Left hindlimb (tissue), 1 donor: Measurements from ENCODE around the gene MIF4GD.
A peak's percentile ranks its signal among the peaks of the same experiment; 100 is the strongest.
"Not testable (repeated sequence)": the region's sequence is repeated elsewhere in the genome, so short reads cannot be mapped to it uniquely, and the experiment has no call there.

Experiments used
- DNase-seq: peaks from one replicate; pipeline ENCODE4 v3.0.0-alpha.2; 2018

The MIF4GD gene, protein sequence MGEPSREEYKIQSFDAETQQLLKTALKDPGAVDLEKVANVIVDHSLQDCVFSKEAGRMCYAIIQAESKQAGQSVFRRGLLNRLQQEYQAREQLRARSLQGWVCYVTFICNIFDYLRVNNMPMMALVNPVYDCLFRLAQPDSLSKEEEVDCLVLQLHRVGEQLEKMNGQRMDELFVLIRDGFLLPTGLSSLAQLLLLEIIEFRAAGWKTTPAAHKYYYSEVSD

DNA sequence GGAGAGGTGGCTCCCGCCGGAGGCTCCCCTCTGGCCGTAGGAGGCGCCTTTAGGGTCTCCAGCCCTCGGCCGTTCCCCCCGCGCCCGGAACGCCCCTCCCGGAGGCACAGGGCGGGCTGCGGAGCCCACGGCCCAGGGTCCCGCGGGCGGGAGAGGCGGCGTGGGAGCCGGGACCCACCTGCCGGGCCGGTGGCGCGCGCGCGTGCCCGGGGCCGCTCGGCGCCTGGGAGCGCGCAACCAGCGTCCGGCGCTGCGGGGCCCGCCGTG, at the start of gene MIF4GD:
MIF4GD (minus strand) TSS at position 266 of the 267 bp plus-strand sequence. CDS start 1,036 bp downstream, outside the sequence.
- no peak for DNase-seq

- no peak for DNase-seq
Observed at GRCh38 chr17:75319904-75320691, 49.1 kb upstream of the MIF4GD start.

- DNase-seq = no peak
Observed at GRCh38 chr17:75318615-75319222, 47.7 kb upstream of the MIF4GD start.

GRCh38 chr17:75318211-75318610, 47.2 kb upstream of the MIF4GD start:
- no peak for DNase-seq

DNA sequence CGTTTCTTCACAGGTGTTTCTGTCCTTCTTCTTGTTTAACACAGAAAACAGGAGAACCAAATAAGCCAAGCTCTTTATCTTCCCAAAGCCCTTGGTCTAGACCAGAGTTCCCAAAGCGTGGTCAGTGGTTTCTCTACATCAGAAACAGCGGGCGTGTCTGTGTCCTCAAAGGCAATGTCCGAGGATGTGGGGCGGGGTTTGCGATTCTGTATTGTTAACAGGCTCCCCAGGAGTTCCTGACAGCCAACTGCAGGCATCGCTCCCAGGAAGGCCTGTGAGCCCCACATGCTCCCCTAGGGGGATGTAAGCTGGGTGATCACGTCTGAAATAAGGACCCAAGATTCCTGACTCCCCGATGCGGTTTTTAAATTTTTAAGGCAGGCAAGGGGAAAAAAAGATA, 46.6 kb upstream of the MIF4GD start:
- DNase-seq = no peak

- no peak for DNase-seq
Observed at GRCh38 chr17:75316253-75316652, 45.2 kb upstream of the MIF4GD start.

DNA sequence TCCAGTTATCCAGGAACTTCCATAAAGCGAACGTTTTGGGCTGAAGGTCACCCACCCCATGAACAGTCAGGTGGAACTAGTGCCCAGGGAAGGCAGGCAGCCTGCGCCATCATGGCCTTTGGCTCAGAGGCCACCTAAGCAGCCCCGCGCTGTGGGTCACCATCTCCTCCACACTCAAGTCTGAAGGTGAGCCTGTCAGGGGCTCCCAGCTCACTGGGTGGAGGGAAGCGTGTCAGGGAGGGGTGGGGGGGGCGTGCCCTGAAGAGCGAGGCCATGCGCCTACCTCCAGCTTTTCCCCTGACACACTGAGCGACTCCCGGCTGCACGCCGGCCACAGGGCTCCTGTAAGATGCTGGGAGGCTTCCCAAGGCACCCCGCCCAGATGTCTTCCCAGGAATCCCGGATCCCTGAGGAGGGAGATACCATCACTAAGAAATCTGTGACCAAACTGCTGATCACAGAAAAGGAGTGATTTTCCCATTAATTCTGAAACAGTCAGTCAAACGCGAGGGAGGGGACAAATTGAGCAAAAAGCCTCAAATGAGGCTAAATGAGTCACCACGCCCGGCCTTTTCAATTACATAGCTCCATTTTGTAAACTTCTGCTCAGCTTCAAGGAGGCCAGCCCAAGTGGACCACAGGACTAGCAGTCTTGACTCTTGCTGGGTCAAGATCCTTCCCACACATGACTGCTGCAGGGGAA, 44.7 kb upstream of the MIF4GD start:
- no peak for DNase-seq

DNA sequence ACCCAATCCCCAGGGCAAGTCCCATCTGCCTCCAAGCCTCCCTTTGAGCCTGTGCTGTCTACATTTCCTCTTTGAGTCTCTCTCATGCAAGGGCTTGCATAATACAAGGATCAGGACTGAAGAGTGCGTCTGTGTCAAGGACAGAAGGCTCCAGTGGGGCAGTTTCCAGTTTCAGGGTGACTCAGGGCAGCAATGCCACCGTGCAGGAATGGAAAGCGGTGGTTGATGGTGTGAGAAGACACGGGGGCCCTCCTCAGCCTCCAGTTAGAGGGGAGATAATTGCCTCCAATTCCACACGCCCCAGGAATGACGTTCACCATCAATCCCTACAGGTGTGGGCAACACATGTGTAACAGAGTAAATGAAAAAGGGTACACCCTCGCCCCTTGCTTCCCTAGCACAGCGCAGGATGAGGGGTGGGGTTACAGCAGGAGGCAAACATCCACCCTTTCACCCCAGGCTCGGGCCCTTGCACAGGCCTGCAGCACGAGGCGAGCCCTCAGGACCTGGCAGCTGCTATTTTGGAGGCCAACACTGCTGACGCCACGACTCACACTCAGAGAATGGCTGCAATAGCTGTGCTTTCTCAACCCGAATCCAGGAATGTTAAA, 43.0 kb upstream of the MIF4GD start:
- no peak for DNase-seq

DNA sequence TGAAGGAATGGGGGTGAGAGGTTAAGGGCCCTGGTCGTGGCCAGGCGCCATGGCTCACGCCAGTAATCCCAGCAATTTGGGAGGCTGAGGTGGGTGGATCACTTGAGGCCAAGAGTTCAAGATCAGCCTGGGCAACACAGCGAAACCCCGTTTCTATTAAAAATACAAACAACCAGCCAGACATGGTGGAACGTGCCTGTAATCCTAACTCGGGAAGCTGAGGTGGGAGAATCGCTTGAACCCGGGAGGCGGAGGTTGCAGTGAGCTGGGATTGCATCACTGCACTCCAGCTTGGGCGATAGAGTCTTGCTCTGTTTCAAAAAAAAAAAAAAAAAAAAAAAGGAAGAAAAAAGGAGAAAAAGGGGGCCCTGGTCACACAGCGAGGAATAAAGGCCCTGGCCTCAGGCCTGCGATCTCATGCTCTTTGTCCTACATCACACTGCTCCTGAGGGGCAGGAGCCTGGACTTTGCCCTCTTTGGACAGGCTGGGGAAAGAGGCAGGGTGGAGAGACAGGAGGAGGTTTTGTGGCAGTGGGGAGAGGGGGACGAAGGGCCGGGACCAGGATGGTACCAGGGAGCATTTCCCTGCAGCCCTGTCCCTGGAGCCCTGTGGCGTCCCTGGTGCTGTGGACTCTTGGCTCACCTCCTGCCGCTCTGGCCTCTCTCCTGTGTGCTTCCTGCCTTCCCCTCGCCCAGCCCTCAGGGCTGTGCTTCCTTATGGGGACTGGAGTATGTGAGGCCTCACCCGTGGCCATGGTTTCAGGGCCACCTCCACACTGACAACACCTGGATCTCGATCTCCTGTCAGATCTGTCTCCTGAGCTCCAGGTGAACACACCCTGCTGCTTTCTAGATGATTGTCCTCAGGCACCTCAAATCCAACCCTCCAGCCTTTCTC, 38.0 kb upstream of the MIF4GD start:
- DNase-seq = no peak

GRCh38 chr17:75307957-75308731, 37.1 kb upstream of the MIF4GD start:
- DNase-seq = no peak

DNA sequence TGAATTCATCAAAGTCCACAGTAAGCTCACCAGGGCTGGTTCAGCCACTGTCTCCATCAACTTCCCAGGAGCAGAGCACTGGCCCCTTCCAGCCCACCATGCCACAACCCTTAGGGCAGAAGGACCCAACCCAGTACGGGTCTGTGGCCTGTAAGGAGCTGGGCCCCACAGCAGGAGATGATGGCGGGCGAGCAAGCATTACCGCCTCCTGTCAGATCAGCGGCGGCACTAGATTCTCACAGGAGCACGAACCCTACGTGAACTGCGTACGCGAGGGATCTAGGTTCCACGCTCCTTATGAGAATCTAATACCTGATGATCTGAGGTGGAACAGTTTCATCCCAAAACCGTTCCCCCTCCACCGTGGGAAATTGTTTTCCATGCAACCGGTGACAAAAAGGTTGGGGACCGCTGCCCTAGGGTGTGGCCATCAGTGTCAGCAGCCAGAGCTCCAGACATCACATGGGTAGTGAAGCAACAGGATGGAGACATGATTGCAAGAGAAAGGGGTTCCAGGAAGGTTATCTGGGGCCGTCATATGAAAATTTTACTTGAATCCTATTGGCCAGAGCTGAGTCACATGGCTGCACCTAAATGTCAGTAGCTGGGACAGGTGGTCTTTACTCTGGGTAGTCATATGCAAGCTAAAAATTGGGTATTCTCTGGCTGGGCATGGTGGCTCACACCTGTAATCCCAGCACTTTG, 30.6 kb upstream of the MIF4GD start:
- no peak for DNase-seq

- no peak for DNase-seq
Observed at GRCh38 chr17:75301049-75301448, 30.0 kb upstream of the MIF4GD start.

DNA sequence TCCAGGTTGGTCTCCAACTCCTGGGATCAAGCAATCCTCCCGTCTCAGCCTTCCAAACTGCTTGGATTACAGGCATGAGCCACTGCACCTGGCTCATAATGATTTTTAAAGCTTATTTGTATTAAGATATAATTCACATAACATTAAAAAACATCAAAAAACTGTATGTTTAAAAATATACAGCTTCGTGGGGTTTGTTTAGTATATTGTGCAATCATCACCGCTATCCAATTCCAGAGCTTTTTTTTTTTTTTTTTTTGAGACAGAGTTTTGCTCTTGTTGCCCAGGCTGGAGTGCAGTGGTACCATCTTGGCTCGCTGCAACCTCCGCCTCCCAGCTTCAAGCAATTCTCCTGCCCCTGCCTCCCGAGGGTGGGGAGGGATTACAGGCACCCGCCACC, 29.2 kb upstream of the MIF4GD start:
- no peak for DNase-seq

- DNase-seq = no peak
Observed at GRCh38 chr17:75295201-75296158, 24.4 kb upstream of the MIF4GD start.

- DNase-seq = not testable (repeated sequence)
Observed at GRCh38 chr17:75292810-75293448, 21.9 kb upstream of the MIF4GD start.

DNA sequence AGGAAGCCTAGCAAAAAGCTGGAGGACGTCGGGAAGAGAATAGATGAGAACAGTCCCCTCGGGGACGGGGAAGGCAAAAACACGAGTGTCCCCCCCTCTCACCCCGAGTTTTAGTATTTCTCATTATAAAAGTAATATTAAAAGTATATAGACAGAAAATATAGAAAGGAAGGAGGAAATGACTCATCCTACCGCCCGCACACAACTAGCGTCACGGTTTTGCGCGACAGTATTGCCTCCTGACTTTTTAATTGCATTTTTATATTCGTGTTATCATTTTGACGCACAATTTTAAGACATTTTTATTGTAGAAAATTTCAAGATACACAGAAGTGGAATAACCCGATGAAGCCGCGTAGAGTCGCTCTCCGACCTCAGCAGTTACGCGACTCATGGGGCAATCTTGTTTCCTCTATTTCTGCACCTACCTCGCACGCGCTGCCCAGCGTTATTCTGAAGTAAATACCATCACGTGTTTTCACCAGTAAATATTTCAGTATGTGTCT, 18.9 kb upstream of the MIF4GD start:
- DNase-seq = no peak

GRCh38 chr17:75289115-75289831, 18.2 kb upstream of the MIF4GD start, which contains the start of gene SLC25A19:
SLC25A19 (minus strand) TSS chr17:75289433; CDS start chr17:75286764, 2,669 bp downstream.
- DNase-seq = peak; percentile 98

DNA sequence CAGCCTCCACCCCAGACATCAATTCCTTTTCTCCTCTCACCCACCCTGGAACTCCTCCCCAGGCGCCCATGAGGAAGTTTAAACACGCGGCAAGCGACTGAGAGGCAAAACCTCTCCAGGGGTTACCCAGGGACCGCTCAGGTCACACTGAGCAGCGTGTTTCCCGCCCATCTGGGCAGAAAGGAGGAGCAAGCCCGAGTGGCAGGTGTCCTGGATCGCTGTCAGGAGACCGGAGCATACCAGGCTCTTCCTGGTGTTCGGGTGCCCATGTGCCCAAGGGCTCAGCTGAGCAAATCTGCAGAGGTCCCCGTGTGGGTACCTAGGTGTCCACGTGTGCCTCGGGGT, 17.7 kb upstream of the MIF4GD start:
- DNase-seq = peak; percentile 43
